A549 treated with DMSO at 1 μM for 4 hours (cell line): ENCODE data around the gene CGGBP1. TPM values are rescaled to one million over a fixed set of nuclear protein-coding genes. Genes with fewer than 3 reads are reported as not detected.

Source experiments
- total RNA-seq: library from RNA; stranded (reverse); fragments of 200-300 nt; extraction: Qiagen RNA extraction; gene quantifications from 5 replicates; pipeline ENCODE4 v1.2.3, GENCODE V29; 2022; ENCODE audit warnings: low read depth

CGGBP1 gene, protein sequence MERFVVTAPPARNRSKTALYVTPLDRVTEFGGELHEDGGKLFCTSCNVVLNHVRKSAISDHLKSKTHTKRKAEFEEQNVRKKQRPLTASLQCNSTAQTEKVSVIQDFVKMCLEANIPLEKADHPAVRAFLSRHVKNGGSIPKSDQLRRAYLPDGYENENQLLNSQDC
- total RNA-seq, result 34.4 to 44.3 TPM (median 41.3 TPM) in 5 replicates

DNA sequence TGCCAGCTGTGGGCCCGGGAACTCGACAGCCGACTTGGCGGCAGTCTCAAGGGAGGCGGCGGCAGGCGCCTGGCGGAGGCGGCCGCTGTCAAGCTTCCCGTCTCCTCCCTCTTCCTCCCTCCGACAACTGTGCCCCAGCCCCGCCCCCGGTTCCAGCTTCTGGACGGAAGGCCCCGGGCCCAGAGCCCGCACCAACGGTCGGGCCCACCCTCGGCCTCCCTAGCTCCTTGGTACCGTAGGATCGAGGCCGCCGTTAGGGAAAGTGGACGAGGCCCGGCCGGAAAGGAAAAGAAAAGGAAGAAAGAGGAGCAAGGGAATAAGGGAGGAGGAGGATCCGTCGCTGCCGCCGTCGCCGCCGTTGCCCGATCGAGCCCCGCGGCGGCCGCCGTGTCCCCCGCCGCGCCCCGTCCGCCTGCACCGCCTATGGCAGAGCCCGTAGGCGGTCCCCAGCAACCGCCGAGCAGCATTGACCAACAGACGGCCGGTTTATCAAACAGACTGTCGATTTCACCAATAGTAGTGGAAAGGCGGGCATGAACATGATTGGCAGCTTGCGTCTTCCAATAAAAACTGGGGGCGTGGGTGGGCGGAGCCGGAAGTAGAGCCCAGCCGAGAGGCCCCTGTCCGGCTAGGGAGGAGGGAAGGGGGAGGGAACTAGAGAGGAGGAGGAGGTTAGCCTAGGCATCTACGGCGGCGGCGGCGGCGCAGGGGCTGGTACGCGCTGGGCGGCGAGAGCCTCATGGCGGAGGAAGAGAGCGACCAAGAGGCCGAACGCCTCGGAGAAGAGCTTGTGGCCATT is at the start of gene CGGBP1, which contains the start of gene ZNF654:
Gene CGGBP1 (minus strand): TSS at position 425 of the 799 bp plus-strand sequence. CDS start 3,029 bp downstream, outside the sequence.
Gene ZNF654 (plus strand): TSS at position 675 of the 799 bp plus-strand sequence. CDS start 65 bp downstream, at position 740.

Other genes with a start within 250 kb of the CGGBP1 start
- gene ZNF654, start 250 bp upstream of the CGGBP1 start, total RNA-seq, result 3.7 to 4.9 TPM (median 4.3 TPM) in 5 replicates
- 17.0 to 20.0 TPM (median 17.8 TPM) in 5 replicates for gene C3orf38, start 91.0 kb upstream of the CGGBP1 start, total RNA-seq